ENCODE measurements around the gene TIMM21. TPM values are rescaled to one million over a fixed set of nuclear protein-coding genes. Genes with fewer than 3 reads are reported as not detected.

The TIMM21 gene
- total RNA-seq, 1 experiment from 2014 or later = 53.2 TPM

GRCh38 chr18:74175658-74176057, 27.3 kb downstream of the TIMM21 start:
- DNase-seq (ENCODE audit: low read depth, low spot score) = no peak
- in situ Hi-C loops (cut with HindIII; ENCODE audit: low pct_unique_long_range_greater_than_20kb, low sequenced_read_pairs) = no loop called here

- in situ Hi-C loops (cut with HindIII; ENCODE audit: low pct_unique_long_range_greater_than_20kb, low sequenced_read_pairs) = no loop called here
- DNase-seq (ENCODE audit: low read depth, low spot score) = no peak
Observed at GRCh38 chr18:74178884-74179283, 30.6 kb downstream of the TIMM21 start.

- in situ Hi-C loops (cut with HindIII; ENCODE audit: low pct_unique_long_range_greater_than_20kb, low sequenced_read_pairs) = no loop called here
- DNase-seq (ENCODE audit: low read depth, low spot score) = no peak
Observed at GRCh38 chr18:74179623-74180199, 31.4 kb downstream of the TIMM21 start.

GRCh38 chr18:74182335-74182734, 34.0 kb downstream of the TIMM21 start:
- no peak for DNase-seq (ENCODE audit: low read depth, low spot score)
- in situ Hi-C loops (cut with HindIII; ENCODE audit: low pct_unique_long_range_greater_than_20kb, low sequenced_read_pairs) = no loop called here

- in situ Hi-C loops (cut with HindIII; ENCODE audit: low pct_unique_long_range_greater_than_20kb, low sequenced_read_pairs) = no loop called here
- DNase-seq (ENCODE audit: low read depth, low spot score) = no peak
Observed at GRCh38 chr18:74183130-74183529, 34.8 kb downstream of the TIMM21 start.

GRCh38 chr18:74184875-74185274, 36.6 kb downstream of the TIMM21 start:
- in situ Hi-C loops (cut with HindIII; ENCODE audit: low pct_unique_long_range_greater_than_20kb, low sequenced_read_pairs) = no loop called here
- DNase-seq (ENCODE audit: low read depth, low spot score) = no peak

- in situ Hi-C loops (cut with HindIII; ENCODE audit: low pct_unique_long_range_greater_than_20kb, low sequenced_read_pairs) = no loop called here
- DNase-seq (ENCODE audit: low read depth, low spot score) = no peak
Observed at GRCh38 chr18:74185860-74186259, 37.5 kb downstream of the TIMM21 start.

GRCh38 chr18:74186661-74187060, 38.3 kb downstream of the TIMM21 start:
- DNase-seq (ENCODE audit: low read depth, low spot score) = no peak
- in situ Hi-C loops (cut with HindIII; ENCODE audit: low pct_unique_long_range_greater_than_20kb, low sequenced_read_pairs) = no loop called here

- in situ Hi-C loops (cut with HindIII; ENCODE audit: low pct_unique_long_range_greater_than_20kb, low sequenced_read_pairs) = no loop called here
- no peak for DNase-seq (ENCODE audit: low read depth, low spot score)
Observed at GRCh38 chr18:74190086-74190485, 41.8 kb downstream of the TIMM21 start.

GRCh38 chr18:74191577-74191976, 43.3 kb downstream of the TIMM21 start:
- no peak for DNase-seq (ENCODE audit: low read depth, low spot score)
- in situ Hi-C loops (cut with HindIII; ENCODE audit: low pct_unique_long_range_greater_than_20kb, low sequenced_read_pairs) = no loop called here

GRCh38 chr18:74194691-74195090, 46.4 kb downstream of the TIMM21 start:
- in situ Hi-C loops (cut with HindIII; ENCODE audit: low pct_unique_long_range_greater_than_20kb, low sequenced_read_pairs) = no loop called here

GRCh38 chr18:74196220-74197119, 48.1 kb downstream of the TIMM21 start:
- in situ Hi-C loops (cut with HindIII; ENCODE audit: low pct_unique_long_range_greater_than_20kb, low sequenced_read_pairs) = no loop called here

More at GRCh38 chr18:74194691-74195090, 46.4 kb downstream of the TIMM21 start:
- DNase-seq (ENCODE audit: low read depth, low spot score) = no peak

GRCh38 chr18:74197705-74198341, 49.5 kb downstream of the TIMM21 start:
- in situ Hi-C loops (cut with HindIII; ENCODE audit: low pct_unique_long_range_greater_than_20kb, low sequenced_read_pairs) = no loop called here

More at GRCh38 chr18:74196220-74197119, 48.1 kb downstream of the TIMM21 start:
- DNase-seq (ENCODE audit: low read depth, low spot score) = peak; percentile 80

GRCh38 chr18:74198453-74198852, 50.1 kb downstream of the TIMM21 start:
- in situ Hi-C loops (cut with HindIII; ENCODE audit: low pct_unique_long_range_greater_than_20kb, low sequenced_read_pairs) = no loop called here
- no peak for DNase-seq (ENCODE audit: low read depth, low spot score)

More at GRCh38 chr18:74197705-74198341, 49.5 kb downstream of the TIMM21 start:
- no peak for DNase-seq (ENCODE audit: low read depth, low spot score)

GRCh38 chr18:74200780-74201179, 52.5 kb downstream of the TIMM21 start:
- in situ Hi-C loops (cut with HindIII; ENCODE audit: low pct_unique_long_range_greater_than_20kb, low sequenced_read_pairs) = no loop called here
- no peak for DNase-seq (ENCODE audit: low read depth, low spot score)

GRCh38 chr18:74203811-74204210, 55.5 kb downstream of the TIMM21 start:
- in situ Hi-C loops (cut with HindIII; ENCODE audit: low pct_unique_long_range_greater_than_20kb, low sequenced_read_pairs) = no loop called here
- DNase-seq (ENCODE audit: low read depth, low spot score) = no peak

GRCh38 chr18:74204526-74205152, 56.3 kb downstream of the TIMM21 start:
- DNase-seq (ENCODE audit: low read depth, low spot score) = no peak
- in situ Hi-C loops (cut with HindIII; ENCODE audit: low pct_unique_long_range_greater_than_20kb, low sequenced_read_pairs) = no loop called here
